HepG2 (cell line): ENCODE measurements around the gene NUDT15. TPM values are rescaled to one million over a fixed set of nuclear protein-coding genes. Genes with fewer than 3 reads are reported as not detected.

Source experiments
- ATF4 ChIP-seq, 2 experiments: fragments of 450-650 bp in 1 of 2; sonication (generic) in 1 of 2; formaldehyde crosslinking; IDR thresholded peaks; 2 replicates each; pipeline versions ENCODE4 v1.5.0 to v1.8.0; 2020 to 2022; ENCODE audit warnings: mild to moderate bottlenecking in 1 of 2, missing genetic modification reagents in 1 of 2
- CBFB ChIP-seq: sonication (generic); formaldehyde crosslinking; IDR thresholded peaks from 2 replicates; pipeline ENCODE4 v1.4.0; 2020; ENCODE audit warnings: missing genetic modification reagents
- CCDC6 ChIP-seq: sonication (generic); formaldehyde crosslinking; IDR thresholded peaks from 2 replicates; pipeline ENCODE4 v1.8.1; 2022; ENCODE audit warnings: mild to moderate bottlenecking, missing genetic modification reagents, moderate library complexity
- E2F5 ChIP-seq: sonication (generic); formaldehyde crosslinking; conservative IDR thresholded peaks from 2 replicates; pipeline ENCODE4 v1.4.0; 2020; ENCODE audit warnings: missing genetic modification reagents
- FOXP4 ChIP-seq: sonication (generic); formaldehyde crosslinking; IDR thresholded peaks from 2 replicates; pipeline ENCODE4 v1.4.0; 2020; ENCODE audit warnings: missing genetic modification reagents
- NFE2 ChIP-seq: sonication (generic); formaldehyde crosslinking; IDR thresholded peaks from 2 replicates; pipeline ENCODE4 v1.4.0; 2020; ENCODE audit warnings: missing genetic modification reagents
- PHF20 ChIP-seq: sonication (generic); formaldehyde crosslinking; IDR thresholded peaks from 2 replicates; pipeline ENCODE4 v1.5.0; 2020; ENCODE audit warnings: mild to moderate bottlenecking, missing genetic modification reagents
- POGK ChIP-seq: sonication (generic); formaldehyde crosslinking; conservative IDR thresholded peaks from 2 replicates; pipeline ENCODE4 v1.8.0; 2022; ENCODE audit warnings: mild to moderate bottlenecking, moderate library complexity, missing genetic modification reagents
- SAFB2 ChIP-seq: sonication (generic); formaldehyde crosslinking; IDR thresholded peaks from 2 replicates; pipeline ENCODE4 v1.5.1; 2020; ENCODE audit warnings: missing genetic modification reagents, low read depth, mild to moderate bottlenecking, borderline replicate concordance
- SKI ChIP-seq: fragments of 450-650 bp; IDR thresholded peaks from one replicate; pipeline ENCODE4 v1.6.1; 2018; ENCODE audit warnings: mild to moderate bottlenecking; ENCODE audit not compliant: partially characterized antibody
- ZBTB40 ChIP-seq, 2 experiments: fragments of 450-650 bp in 1 of 2; sonication (generic) in 1 of 2; formaldehyde crosslinking in 1 of 2; IDR thresholded peaks; 2 replicates each; pipeline versions ENCODE4 v1.6.1 to v1.8.0; 2016 to 2022; ENCODE audit warnings: antibody characterized with exemption in 1 of 2, mild to moderate bottlenecking in 1 of 2, missing genetic modification reagents in 1 of 2
- polyA plus RNA-seq, 8 experiments: library from polyadenylated mRNA; depleted of rRNA in 3 of 8; stranded (reverse) in 7 of 8; unstranded in 1 of 8; fragments of >200 nt; fragmentation: Illumina TruSeq in 4 of 8; extraction: Trizol in 4 of 8; gene quantifications; 2 replicates each; pipeline versions ENCODE4 v1.2.1 to v1.2.3, GENCODE V29; 2011 to 2016; ENCODE audit warnings: low read depth in 4 of 8, missing spikeins in 1 of 8, mixed read lengths in 1 of 8; ENCODE audit not compliant: insufficient read depth in 1 of 8
- total RNA-seq, 5 experiments: library from RNA; depleted of rRNA; stranded (reverse); fragments of >200 nt; fragmentation: Illumina TruSeq; extraction: Trizol; gene quantifications; 2 replicates each; pipeline ENCODE4 v1.2.3, GENCODE V29; 2016; ENCODE audit warnings: low read depth in 1 of 5

Gene NUDT15
- total and polyA plus RNA-seq, 2 of the 13 experiments (the other 11 are each of a cell fraction or from before 2014, with no cell fraction given) = 21.3 to 47.3 TPM

GRCh38 chr13:48094781-48095502 is 57.4 kb downstream of the NUDT15 start, which contains the start of gene MED4 (continued):
- TF ChIP-seq ZBTB40 (IDR thresholded peaks at IDR 0.05) = no peak
- peak; percentile 82 for TF ChIP-seq ZBTB40 (CRISPR knock-in tag; IDR thresholded peaks at IDR 0.05)
- TF ChIP-seq SKI = peak; percentile 34
- TF ChIP-seq CCDC6 (CRISPR knock-in tag) = peak; percentile 68; the same call in 1 of the 2 replicates
- TF ChIP-seq CBFB (CRISPR knock-in tag) = peak; percentile 85; the same call in 1 of the 2 replicates
- TF ChIP-seq ATF4 (CRISPR knock-in tag; IDR thresholded peaks at IDR 0.05) = peak in 1 of 2 experiments; percentile 43; a peak in 1 of 4 replicates
- TF ChIP-seq NFE2 (CRISPR knock-in tag) = no peak
- peak; percentile 55; the same call in 1 of the 2 replicates for TF ChIP-seq POGK
- TF ChIP-seq SAFB2 = peak; percentile 67; the same call in 1 of the 2 replicates
- TF ChIP-seq PHF20 (CRISPR knock-in tag) = peak; percentile 94
- peak; percentile 54; the same call in 1 of the 2 replicates for TF ChIP-seq FOXP4 (CRISPR knock-in tag)
- peak; percentile 84 for TF ChIP-seq E2F5
